Activated CD8-positive, alpha-beta T cell treated with anti-CD3 and anti-CD28 coated beads, Interleukin-2, amount 10 ng/mL, durations not matched to agents 7 days and 5 days (primary cell): ENCODE measurements around the gene ADRA2B. TPM values are rescaled to one million over a fixed set of nuclear protein-coding genes. Genes with fewer than 3 reads are reported as not detected.
"Not testable (repeated sequence)": the region's sequence is repeated elsewhere in the genome, so short reads cannot be mapped to it uniquely, and the experiment has no call there.

Source experiments
- ATAC-seq: fragments of 150-1000 bp; cut with Tn5 transposase; one replicate; pipeline ENCODE4 v1.10.0; 2021; ENCODE audit warnings: moderate library complexity
- CTCF ChIA-PET: fragments of 350-600 bp; sonication (Branson Sonifier 250); formaldehyde crosslinking; loops from one replicate; lab custom pipeline; 2021; ENCODE audit warnings: antibody characterized with exemption; lab: Charles Lee
- POLR2A ChIA-PET: fragments of 350-600 bp; sonication (Branson Sonifier 250); formaldehyde crosslinking; loops from one replicate; lab custom pipeline; 2021; ENCODE audit warnings: antibody characterized with exemption; lab: Charles Lee
- DNase-seq: peaks from one replicate; pipeline ENCODE4 v3.0.0-alpha.2; 2020
- H3K27ac Mint-ChIP-seq: one replicate; pipeline ENCODE4 v1.8.0; 2021; ENCODE audit warnings: mild to moderate bottlenecking, mixed read lengths
- H3K27me3 Mint-ChIP-seq: one replicate; pipeline ENCODE4 v1.8.0; 2021; ENCODE audit warnings: low read depth, mixed read lengths
- H3K36me3 Mint-ChIP-seq: one replicate; pipeline ENCODE4 v1.8.0; 2021; ENCODE audit warnings: low read depth, mixed read lengths
- H3K4me1 Mint-ChIP-seq: one replicate; pipeline ENCODE4 v1.8.0; 2021; ENCODE audit warnings: low read depth, mixed read lengths
- H3K4me3 Mint-ChIP-seq: one replicate; pipeline ENCODE4 v1.8.0; 2021; ENCODE audit warnings: mild to moderate bottlenecking, mixed read lengths
- H3K9me3 Mint-ChIP-seq: one replicate; pipeline ENCODE4 v1.8.0; 2022; ENCODE audit warnings: mixed read lengths; ENCODE audit not compliant: insufficient read depth
- total RNA-seq, 2 experiments: library from RNA; stranded (reverse); gene quantifications; one replicate each; pipeline ENCODE4 v1.2.3, GENCODE V29; 2021

ADRA2B gene
- total RNA-seq, 2 experiments from 2014 or later: 0.08 TPM; not detected in 1

GRCh38 chr2:96143848-96144480 is 27.6 kb upstream of the ADRA2B start:
- peak overlapping the region; percentile 88 for H3K4me3 Mint-ChIP-seq
- ChIA-PET POLR2A (interaction anchor here (1.0 to 10.2 kb wide), 4 partner anchors 14 to 120 kb away, joined by 3 to 193 read pairs (median 10); no protein-coding TSS in a partner anchor), CTCF (interaction anchor here (1.0 to 21.7 kb wide), 8 partner anchors 12 to 151 kb away, joined by 3 to 674 read pairs (median 8); no protein-coding TSS in a partner anchor)
- ATAC-seq (no peak), DNase-seq (peak; percentile 50)
- H3K36me3 Mint-ChIP-seq: peaks cover 16% of the 10 kb centered on the region
- H3K27ac Mint-ChIP-seq: peak overlapping the region; percentile 92
- no peaks in the 10 kb centered on the region for H3K27me3 Mint-ChIP-seq
- H3K4me1 Mint-ChIP-seq: peaks cover 63% of the 10 kb centered on the region
- H3K9me3 Mint-ChIP-seq: no peaks in the 10 kb centered on the region

GRCh38 chr2:96143231-96143847 is 27.0 kb upstream of the ADRA2B start:
- peak overlapping the region; percentile 88 for H3K4me3 Mint-ChIP-seq
- peak overlapping the region; percentile 46 for H3K27ac Mint-ChIP-seq
- DNase-seq (no peak), ATAC-seq (no peak)
- no peaks in the 10 kb centered on the region for H3K9me3 Mint-ChIP-seq
- CTCF ChIA-PET: interaction anchor here (1.0 to 21.7 kb wide), 14 partner anchors 9 to 151 kb away, joined by 3 to 674 read pairs (median 7); partner anchors contain the start of gene STARD7
- POLR2A ChIA-PET: interaction anchor here (1.0 to 10.2 kb wide), 5 partner anchors 13 to 121 kb away, joined by 3 to 193 read pairs (median 8); partner anchors contain the start of gene STARD7
- peaks cover 62% of the 10 kb centered on the region for H3K4me1 Mint-ChIP-seq
- no peaks in the 10 kb centered on the region for H3K27me3 Mint-ChIP-seq
- H3K36me3 Mint-ChIP-seq: peaks cover 16% of the 10 kb centered on the region

GRCh38 chr2:96142217-96143113 is 26.1 kb upstream of the ADRA2B start:
- ChIA-PET CTCF (interaction anchor here (0.7 to 21.7 kb wide), 19 partner anchors 10 to 150 kb away, joined by 3 to 674 read pairs (median 4); partner anchors contain the start of genes STARD7 and TMEM127), POLR2A (interaction anchor here (1.0 to 10.2 kb wide), 5 partner anchors 12 to 122 kb away, joined by 3 to 193 read pairs (median 8); partner anchors contain the start of gene STARD7)
- Mint-ChIP-seq H3K27ac (peak overlapping the region; percentile 40), H3K27me3 (no peaks in the 10 kb centered on the region), H3K36me3 (peaks cover 16% of the 10 kb centered on the region), H3K9me3 (no peaks in the 10 kb centered on the region), H3K4me1 (peaks cover 53% of the 10 kb centered on the region), H3K4me3 (peak overlapping the region; percentile 88)
- ATAC-seq: no peak
- DNase-seq: peak; percentile 69

GRCh38 chr2:96141624-96141967 is 25.2 kb upstream of the ADRA2B start:
- ChIA-PET POLR2A (interaction anchor here (2.0 to 10.2 kb wide), 3 partner anchors 19 to 67 kb away, joined by 8 to 193 read pairs (median 10); partner anchors contain the start of gene STARD7), CTCF (interaction anchor here (0.6 to 21.7 kb wide), 11 partner anchors 9 to 149 kb away, joined by 3 to 674 read pairs (median 4); partner anchors contain the start of genes STARD7 and TMEM127)
- not testable (repeated sequence) for DNase-seq, H3K4me3 Mint-ChIP-seq, H3K27ac Mint-ChIP-seq, H3K9me3 Mint-ChIP-seq, ATAC-seq, H3K27me3 Mint-ChIP-seq
- Mint-ChIP-seq H3K4me1 (peaks cover 44% of the 10 kb centered on the region), H3K36me3 (peaks cover 16% of the 10 kb centered on the region)

- peaks cover 16% of the 10 kb centered on the region for H3K36me3 Mint-ChIP-seq
- ChIA-PET POLR2A (interaction anchor here (0.8 to 10.2 kb wide), 3 partner anchors 20 to 55 kb away, joined by 3 to 193 read pairs (median 10); no protein-coding TSS in a partner anchor), CTCF (interaction anchor here (0.6 to 21.7 kb wide), 13 partner anchors 8 to 148 kb away, joined by 3 to 674 read pairs (median 9); partner anchors contain the start of genes CIAO1, STARD7 and TMEM127)
- no peaks in the 10 kb centered on the region for H3K27me3 Mint-ChIP-seq
- H3K4me3 Mint-ChIP-seq: no peak overlapping the region
- ATAC-seq (no peak), DNase-seq (no peak)
- peaks cover 39% of the 10 kb centered on the region for H3K4me1 Mint-ChIP-seq
- no peaks in the 10 kb centered on the region for H3K9me3 Mint-ChIP-seq
- no peak overlapping the region for H3K27ac Mint-ChIP-seq
Observed at GRCh38 chr2:96140941-96141623, 24.7 kb upstream of the ADRA2B start.

- H3K27ac Mint-ChIP-seq: no peak overlapping the region
- ChIA-PET CTCF (interaction anchor here (0.8 to 21.7 kb wide), 26 partner anchors 8 to 147 kb away, joined by 3 to 674 read pairs (median 8); partner anchors contain the start of genes CIAO1, STARD7 and TMEM127), POLR2A (interaction anchor here (1.3 to 10.2 kb wide), 4 partner anchors 21 to 70 kb away, joined by 5 to 193 read pairs (median 19); partner anchors contain the start of gene STARD7)
- H3K9me3 Mint-ChIP-seq: no peaks in the 10 kb centered on the region
- ATAC-seq (no peak), DNase-seq (no peak)
- peaks cover 15% of the 10 kb centered on the region for H3K36me3 Mint-ChIP-seq
- H3K4me3 Mint-ChIP-seq: no peak overlapping the region
- H3K4me1 Mint-ChIP-seq: peaks cover 29% of the 10 kb centered on the region
- no peaks in the 10 kb centered on the region for H3K27me3 Mint-ChIP-seq
Observed at GRCh38 chr2:96139181-96139758, 22.9 kb upstream of the ADRA2B start.

- H3K4me3 Mint-ChIP-seq: no peak within 1 kb of the TSS
Observed at GRCh38 chr2:96138179-96139145, 22.1 kb upstream of the ADRA2B start, which contains the start of gene ASTL. Gene ASTL (minus strand): TSS chr2:96138502. CDS start chr2:96138436, 66 bp downstream.

GRCh38 chr2:96137321-96138178 is 21.2 kb upstream of the ADRA2B start:
- H3K27ac Mint-ChIP-seq: no peak overlapping the region
- CTCF ChIA-PET: interaction anchor here (0.6 to 21.7 kb wide), 18 partner anchors 10 to 145 kb away, joined by 3 to 674 read pairs (median 10); partner anchors contain the start of genes CIAO1, STARD7 and TMEM127
- H3K27me3 Mint-ChIP-seq: no peaks in the 10 kb centered on the region
- H3K9me3 Mint-ChIP-seq: no peaks in the 10 kb centered on the region
- peaks cover 13% of the 10 kb centered on the region for H3K4me1 Mint-ChIP-seq
- peaks cover 2% of the 10 kb centered on the region for H3K36me3 Mint-ChIP-seq
- DNase-seq (no peak), ATAC-seq (no peak)
- POLR2A ChIA-PET: interaction anchor here (1.5 to 3.8 kb wide), 2 partner anchors 37 to 43 kb away, joined by 5 to 30 read pairs; no protein-coding TSS in a partner anchor
- H3K4me3 Mint-ChIP-seq: no peak overlapping the region

More at GRCh38 chr2:96138179-96139145, 22.1 kb upstream of the ADRA2B start, which contains the start of gene ASTL:
- peak; percentile 76 for DNase-seq
- H3K27me3 Mint-ChIP-seq: no peaks in the 10 kb centered on the region
- H3K27ac Mint-ChIP-seq: no peak within 1 kb of the TSS
- H3K36me3 Mint-ChIP-seq: peaks cover 7% of the 10 kb centered on the region
- peak; percentile 48 for ATAC-seq
- POLR2A ChIA-PET: interaction anchor here (1.3 to 3.8 kb wide), 3 partner anchors 36 to 70 kb away, joined by 5 to 30 read pairs (median 8); partner anchors contain the start of gene STARD7
- peaks cover 21% of the 10 kb centered on the region for H3K4me1 Mint-ChIP-seq
- CTCF ChIA-PET: interaction anchor here (0.9 to 21.7 kb wide), 27 partner anchors 8 to 182 kb away, joined by 3 to 674 read pairs (median 8); partner anchors contain the start of genes CIAO1, STARD7 and TMEM127
- H3K9me3 Mint-ChIP-seq: no peaks in the 10 kb centered on the region
